GM18858 (cell line): ENCODE data around the gene RACK1.

Source experiments
- ATAC-seq: cut with Tn5 transposase; IDR thresholded peaks from one replicate; pipeline ENCODE4 v1.9.1; 2021; ENCODE audit not compliant: unreplicated experiment

The RACK1 gene

GRCh38 chr5:181259974-181260719 lies 16.4 kb upstream of the RACK1 start:
- ATAC-seq, result no peak

DNA sequence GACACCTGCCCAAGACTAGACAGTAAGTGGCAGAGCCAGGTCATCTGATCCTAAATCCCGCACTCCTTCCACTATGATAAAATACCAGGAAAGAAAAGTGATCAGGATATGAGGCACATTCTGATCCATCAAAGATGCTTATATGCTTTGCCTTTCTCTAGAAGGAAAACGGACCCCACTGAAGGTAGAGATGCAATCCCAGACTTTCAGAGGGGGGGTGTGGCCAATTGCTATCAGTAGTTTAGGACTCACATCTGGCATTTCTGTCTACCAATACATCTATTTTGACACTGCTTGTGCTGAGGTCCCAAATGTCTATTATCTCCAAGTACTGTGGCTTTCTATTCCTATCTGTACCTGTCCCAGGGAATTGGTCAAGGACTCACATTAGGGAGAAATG lies 15.6 kb upstream of the RACK1 start:
- no peak for ATAC-seq

GRCh38 chr5:181258576-181258975 lies 14.9 kb upstream of the RACK1 start:
- ATAC-seq, result no peak

- no peak for ATAC-seq
Observed at GRCh38 chr5:181255836-181256578, 12.3 kb upstream of the RACK1 start.

DNA sequence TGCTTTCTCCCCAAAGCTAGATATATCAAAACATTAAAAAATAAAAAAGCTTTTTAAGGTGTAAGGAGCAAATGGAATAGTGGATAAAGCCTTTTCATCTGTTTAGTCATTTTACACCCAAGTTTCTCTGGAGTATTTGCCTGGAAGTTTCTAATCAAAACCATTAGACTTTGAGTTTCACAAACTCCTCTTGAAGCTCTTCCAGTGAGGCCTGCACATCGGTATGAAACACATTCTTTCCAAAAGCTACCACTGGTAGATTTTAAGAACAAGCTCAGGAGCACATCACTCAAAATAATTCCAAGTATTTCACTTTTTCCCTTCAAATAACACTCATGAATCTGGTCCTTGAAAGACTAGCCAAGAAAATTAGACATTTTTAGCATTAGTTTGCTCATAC lies 11.6 kb upstream of the RACK1 start:
- no peak for ATAC-seq

DNA sequence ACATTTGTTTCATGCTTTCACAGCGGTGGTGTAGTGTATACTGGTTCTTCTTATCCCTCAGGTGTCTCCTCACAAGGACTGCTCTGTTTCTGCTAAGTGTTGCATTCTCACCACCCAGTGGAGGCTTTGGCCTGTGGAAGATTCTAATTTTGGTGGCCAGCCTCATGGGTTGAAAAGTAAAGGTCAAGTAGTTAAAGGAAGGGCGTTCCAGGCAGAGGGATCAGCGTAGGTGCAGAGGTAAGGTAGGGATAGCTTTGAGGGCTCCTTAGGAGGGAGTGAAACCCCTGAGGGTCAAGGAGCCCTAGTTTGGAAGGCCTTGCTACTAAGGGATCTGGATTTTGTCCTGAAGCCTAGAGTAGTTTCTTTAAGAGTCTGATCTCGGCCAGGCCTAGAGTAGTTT lies 4.6 kb upstream of the RACK1 start:
- no peak for ATAC-seq

- ATAC-seq, result no peak
Observed at GRCh38 chr5:181246276-181247049, 2.8 kb upstream of the RACK1 start.

DNA sequence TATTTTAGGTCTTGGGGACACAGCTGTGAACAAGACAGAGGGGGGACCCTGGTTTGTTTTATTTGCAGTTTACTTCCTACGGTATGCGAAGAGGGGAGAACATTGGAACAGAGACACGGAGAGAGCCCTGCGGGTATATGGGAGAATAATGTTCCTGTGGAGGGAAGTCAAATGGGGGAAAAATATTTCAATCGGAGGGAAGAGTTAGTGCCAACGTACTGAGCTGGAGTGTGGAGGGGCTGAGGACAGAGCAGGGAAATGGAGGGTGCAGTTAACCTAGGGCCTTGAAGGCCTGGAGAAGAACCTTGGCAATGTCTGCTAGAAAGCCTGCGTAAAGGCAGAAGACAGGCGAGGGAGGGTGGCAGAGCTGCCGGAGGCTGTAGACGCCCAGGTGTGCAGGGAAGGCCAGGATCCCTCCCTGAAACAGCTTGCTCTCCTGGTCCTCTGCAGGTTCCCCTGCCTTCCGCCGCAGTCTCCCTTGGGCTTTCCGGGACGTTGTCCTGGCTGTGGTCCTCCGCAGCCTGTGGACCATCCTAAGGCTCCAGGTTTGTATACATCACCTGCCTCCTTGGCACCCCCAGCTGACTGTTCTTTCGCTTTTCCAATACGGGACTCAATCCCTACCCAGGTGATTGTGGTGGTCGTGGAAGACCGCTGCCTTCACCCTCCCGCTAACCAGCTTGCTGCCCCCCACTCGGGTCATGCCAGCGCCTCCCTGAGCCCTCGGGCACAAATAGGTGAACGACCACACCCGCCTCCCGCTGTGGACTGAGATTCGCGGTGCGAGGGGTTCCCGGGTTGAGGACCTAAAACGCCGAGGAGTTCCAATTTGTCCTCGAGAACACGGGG lies 1.9 kb upstream of the RACK1 start:
- ATAC-seq, result no peak

DNA sequence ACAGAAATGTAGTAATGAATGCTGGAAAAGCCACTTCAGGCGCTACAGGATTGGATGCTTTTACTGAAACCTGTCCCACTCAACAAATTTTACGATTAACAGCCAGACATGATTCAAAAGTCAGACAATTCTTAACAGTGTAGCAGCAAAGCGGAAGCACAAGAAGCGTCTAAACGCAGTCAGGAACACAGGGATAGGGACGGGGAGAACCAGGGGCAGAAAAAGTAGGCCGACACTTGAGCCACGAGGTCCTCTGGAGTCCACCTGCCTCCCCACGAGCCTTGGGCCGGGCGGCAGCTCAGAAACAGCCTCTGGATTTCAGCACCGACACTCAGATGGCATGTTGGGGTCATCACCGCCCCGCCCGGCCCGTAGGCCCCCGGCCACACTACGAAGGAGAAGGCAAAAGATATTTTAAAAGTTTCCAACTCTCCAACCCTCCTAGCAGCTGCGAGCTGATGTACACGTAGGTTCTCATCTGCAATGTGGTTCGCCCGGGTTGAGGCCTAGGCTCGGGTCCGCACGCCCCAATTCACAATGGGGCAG lies 615 bp downstream of the RACK1 start:
- no peak for ATAC-seq

DNA sequence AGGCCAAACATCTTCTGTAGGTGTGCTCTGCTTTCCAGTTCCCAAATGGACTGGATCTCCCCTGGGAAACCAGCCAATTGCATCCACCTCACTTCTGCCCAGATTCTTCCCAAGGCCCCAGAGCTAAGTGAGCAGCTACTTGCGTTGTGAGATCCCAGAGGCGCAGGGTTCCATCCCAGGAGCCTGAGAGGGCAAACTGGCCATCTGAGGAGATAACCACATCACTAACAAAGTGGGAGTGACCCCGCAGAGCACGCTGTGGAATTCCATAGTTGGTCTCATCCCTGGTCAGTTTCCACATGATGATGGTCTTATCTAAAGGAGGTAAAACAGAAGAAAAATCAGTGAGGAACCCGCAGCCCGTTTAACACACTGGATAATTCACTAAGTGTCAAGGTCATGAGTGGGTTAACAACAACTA lies 1.7 kb downstream of the RACK1 start:
- no peak for ATAC-seq

DNA sequence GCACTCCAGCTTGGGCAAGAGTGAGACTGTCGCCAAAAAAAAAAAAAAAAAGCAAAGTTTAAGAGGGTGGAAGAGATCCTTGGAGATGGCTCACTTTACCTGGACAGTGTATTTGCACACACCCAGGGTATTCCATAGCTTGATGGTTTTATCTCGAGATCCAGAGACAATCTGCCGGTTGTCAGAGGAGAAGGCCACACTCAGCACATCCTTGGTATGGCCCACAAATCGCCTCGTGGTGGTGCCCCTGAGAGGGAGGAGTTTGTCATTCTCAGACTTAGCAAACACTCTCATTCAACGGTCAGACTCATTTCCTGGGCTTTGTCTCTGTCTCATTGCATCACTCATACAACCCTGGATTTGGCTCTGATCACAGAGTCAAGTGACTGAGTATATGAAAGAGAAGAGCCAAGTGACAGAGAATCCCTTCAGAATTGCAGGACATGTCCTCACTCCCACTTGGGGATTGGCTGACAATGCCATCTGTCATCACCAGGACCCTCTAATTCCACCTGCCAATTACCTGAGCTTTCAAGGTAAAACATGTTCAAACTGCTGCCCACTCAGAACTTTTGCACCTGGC lies 2.2 kb downstream of the RACK1 start:
- ATAC-seq, result no peak

GRCh38 chr5:181239062-181239663 lies 4.5 kb downstream of the RACK1 start:
- no peak for ATAC-seq

GRCh38 chr5:181237729-181238385 lies 5.8 kb downstream of the RACK1 start:
- no peak for ATAC-seq

DNA sequence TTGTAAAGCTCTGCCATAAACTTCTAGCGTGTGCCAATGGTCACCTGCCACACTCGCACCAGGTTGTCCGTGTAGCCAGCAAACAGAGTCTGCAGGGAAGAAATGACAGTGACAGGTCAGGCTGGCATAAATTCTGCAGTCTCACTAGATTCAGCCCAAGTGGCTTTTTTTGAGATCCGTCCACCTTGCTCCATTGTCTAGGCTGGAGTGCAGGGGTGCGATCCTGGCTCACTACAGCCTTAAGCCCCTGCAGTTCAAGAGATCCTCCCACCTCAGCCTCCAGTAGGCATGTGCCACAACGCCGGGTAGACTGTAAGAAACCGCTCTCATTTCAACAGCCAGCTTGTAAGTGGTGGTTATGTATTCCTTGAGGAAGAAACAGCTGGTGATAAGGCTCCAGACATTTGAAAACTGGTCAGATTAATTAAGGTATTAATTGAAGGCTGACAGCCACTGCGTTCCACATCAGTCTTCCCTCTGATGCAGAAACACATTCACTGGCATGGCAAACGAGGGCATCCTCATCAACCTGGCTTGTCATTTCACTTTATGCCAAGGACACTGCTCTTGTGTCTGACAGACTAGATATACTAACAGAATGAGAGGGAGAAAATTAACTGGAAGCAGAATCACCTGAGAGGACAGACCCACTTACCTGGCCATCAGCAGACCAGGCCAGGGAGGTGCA lies 6.6 kb downstream of the RACK1 start:
- ATAC-seq, result no peak

GRCh38 chr5:181236471-181236870 lies 7.2 kb downstream of the RACK1 start:
- no peak for ATAC-seq

GRCh38 chr5:181235689-181236366 lies 7.9 kb downstream of the RACK1 start:
- ATAC-seq, result no peak

GRCh38 chr5:181235323-181235688 lies 8.4 kb downstream of the RACK1 start:
- no peak for ATAC-seq
